IPS-18c (cell line): ENCODE results near the gene CCDC68.

Source experiments
- H3K4me3 ChIP-seq: 2 replicates; pipeline ENCODE4 v1.7.0; 2013; ENCODE audit warnings: low read depth, mild to moderate bottlenecking, low read length, moderate library complexity; ENCODE audit not compliant: insufficient read depth
- H3K9me3 ChIP-seq: one replicate; pipeline ENCODE4 v1.6.1; 2013; ENCODE audit warnings: mild to moderate bottlenecking, low read length, moderate library complexity; ENCODE audit not compliant: control insufficient read depth, insufficient read depth

CCDC68 gene

DNA sequence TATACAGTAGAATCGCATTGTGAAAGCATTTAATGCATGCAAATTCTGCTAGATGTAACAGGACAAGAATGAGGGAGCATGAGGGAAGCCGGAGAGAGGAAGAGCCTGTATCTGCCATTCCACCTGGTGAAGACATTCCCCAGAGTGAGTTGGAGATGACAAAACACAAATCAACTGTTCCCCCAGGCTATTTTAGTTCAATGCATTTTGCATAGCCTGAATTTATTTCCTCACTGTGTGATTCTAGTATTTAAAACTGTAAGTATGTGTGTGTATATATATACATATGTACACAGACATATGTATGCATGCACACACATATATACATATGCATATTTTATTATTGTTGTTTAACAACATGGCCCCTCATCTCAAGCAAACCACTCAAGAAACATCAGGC lies 54.7 kb downstream of the CCDC68 start:
- Histone ChIP-seq H3K9me3 (no peaks in the 10 kb centered on the region), H3K4me3 (no peak overlapping the region)

DNA sequence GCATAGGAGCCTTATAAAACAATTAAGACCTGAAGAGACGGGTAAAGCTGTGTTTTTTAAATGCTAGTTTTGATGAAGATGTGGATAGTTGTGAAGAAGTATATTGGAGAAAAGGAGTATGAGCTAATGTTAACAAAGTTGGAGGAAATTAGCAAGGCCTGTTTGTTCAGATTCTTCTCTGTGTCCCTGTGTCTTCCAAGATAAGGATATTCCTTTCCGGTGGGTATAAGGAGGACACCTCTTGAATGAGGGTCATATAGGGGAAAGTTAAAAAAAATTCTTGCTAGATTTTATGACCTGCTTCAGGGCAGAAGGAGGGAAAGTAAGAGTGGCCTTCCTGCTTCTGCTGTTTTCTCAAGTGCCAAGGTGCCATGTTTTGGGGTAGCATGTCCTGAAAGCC lies 59.0 kb downstream of the CCDC68 start:
- H3K4me3 ChIP-seq, result no peak overlapping the region
- H3K9me3 ChIP-seq, result no peaks in the 10 kb centered on the region

DNA sequence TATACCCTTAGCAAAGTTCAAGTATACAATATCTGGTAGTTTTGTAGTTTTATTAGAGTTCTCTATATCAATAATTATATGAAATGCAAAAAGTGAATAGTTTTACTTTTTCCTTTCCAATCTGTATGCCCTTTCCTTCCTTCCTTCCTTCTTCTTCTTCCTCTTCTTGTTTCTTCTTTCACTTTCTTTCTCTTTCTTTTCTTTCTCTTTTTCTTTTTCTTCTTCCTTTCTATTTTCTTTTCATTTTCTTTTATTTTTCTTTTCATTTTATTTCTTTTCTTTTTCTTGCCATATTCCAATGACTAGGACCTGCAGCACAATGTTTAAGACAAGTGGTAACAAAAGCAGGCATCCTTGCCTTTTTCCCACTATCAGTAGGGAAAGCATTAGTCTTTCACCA lies 59.8 kb downstream of the CCDC68 start:
- Histone ChIP-seq H3K9me3 (no peaks in the 10 kb centered on the region), H3K4me3 (no peak overlapping the region)

DNA sequence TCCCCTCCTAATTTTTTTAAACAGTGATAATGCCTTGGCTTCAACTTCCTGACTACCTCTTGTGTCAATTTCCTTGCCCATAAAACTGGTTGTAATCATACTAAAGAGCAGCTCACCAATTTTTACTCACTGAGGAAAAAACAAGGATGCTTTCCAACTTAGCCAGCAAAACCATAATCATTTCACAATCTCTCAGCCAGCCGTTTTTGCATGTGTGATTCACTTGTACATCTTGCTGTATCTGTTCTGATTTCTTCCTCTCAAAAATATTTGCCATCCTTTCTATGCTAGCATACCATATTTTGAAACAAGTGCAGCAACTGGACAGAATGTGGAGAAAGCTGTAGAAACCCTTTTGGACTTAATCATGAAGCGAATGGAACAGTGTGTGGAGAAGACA lies 70.3 kb downstream of the CCDC68 start:
- Histone ChIP-seq H3K4me3 (no peak overlapping the region), H3K9me3 (no peaks in the 10 kb centered on the region)

DNA sequence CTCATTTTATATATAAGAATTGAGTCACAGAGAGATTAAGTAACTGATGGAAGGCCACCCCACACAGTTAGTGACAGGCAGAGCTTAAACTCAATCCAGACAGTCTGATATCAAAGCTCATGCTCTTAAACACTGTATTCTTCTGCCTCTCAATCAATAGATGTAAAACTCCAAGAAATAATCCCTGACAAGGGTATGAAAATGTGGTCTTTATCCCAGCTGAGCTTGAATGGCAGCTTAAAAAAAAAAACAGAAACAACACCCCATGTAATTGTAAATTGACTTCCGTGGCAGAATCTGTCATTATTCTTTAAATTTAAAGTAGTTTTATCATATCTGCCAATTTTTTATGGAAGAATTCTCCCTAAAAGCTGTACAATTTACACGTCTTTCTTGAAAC lies 70.9 kb downstream of the CCDC68 start:
- no peaks in the 10 kb centered on the region for H3K9me3 ChIP-seq
- no peak overlapping the region for H3K4me3 ChIP-seq

DNA sequence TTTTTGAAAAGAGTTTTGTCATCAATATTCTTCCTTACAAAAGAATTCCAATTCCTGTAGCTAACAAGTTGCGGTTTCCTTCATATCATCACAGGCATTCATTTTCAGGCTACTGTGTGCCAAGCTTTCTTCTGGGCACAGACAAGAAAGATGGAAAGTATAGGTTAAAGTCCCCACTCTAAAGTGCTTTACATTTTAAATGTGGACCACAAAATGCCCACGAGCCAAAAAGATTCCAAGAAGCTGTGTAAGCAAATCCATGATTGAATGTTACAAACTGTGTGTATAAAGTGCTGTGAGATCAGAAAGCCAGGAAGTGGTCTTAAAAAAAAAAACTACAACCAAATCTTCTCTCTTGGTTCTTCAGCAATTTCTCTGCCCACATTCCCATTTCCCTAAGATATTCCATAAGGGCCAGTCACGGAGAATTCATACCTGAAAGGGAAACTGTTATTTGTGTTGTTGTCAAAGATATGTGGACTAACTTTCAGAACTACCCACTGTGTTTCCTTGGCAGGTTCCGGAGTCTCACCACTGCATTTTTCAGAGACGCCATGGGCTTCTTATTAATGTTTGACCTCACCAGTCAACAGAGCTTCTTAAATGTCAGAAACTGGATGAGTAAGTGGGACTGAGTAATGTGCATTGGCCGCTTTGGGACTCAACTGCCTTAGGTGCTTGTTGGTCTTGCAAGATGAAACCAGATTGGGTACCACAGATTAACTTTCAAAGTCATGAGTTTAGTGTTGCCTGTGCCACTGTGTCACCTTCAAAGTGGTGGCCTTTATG lies 75.3 kb downstream of the CCDC68 start:
- Histone ChIP-seq H3K9me3 (no peaks in the 10 kb centered on the region), H3K4me3 (no peak overlapping the region)

DNA sequence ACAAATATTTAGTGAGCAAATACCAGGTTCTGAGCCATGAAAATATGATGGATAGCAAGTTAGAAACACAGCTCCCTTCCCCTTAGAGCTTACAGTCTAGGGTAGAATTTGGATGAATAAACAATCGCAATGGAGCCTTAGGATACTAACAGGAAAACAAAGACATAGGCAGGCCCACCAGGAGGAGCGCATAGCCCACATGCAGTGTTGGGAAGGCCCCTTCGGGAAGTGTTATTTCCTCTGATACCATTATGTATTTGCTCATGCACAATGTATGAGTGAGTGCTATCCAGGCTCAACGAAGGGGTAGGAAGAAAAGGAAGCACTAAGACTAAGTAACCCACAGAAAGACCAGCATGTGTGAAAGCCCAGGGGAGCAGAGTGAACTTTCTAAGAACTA lies 76.9 kb downstream of the CCDC68 start:
- Histone ChIP-seq H3K9me3 (no peaks in the 10 kb centered on the region), H3K4me3 (no peak overlapping the region)

DNA sequence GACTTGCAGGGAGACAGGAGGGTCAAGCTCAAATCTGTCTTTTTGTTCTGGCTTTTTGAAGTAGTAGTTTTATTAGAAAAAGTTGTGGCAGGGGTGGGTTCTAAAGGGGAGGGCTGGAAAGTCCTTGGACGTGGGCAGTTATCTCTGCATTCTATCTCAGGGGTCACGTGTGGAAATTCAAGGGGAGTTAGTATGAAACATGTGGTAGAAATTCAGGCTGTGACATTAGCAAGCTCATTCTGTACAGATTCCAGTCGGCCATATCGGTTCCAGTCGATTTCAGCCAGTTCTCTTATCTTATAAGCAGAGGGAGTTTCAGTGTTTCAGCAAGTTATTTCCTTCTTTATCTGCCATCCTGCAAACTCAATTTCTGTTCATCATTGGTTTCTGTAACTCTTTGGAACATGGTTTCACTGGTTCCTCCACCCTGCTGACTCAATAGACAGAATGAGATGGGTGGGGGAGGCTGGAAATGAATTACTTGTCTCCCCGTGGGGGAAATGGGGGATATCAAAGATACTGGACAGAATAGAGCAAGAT lies 78.0 kb downstream of the CCDC68 start:
- H3K9me3 ChIP-seq, result no peaks in the 10 kb centered on the region
- H3K4me3 ChIP-seq, result no peak overlapping the region

DNA sequence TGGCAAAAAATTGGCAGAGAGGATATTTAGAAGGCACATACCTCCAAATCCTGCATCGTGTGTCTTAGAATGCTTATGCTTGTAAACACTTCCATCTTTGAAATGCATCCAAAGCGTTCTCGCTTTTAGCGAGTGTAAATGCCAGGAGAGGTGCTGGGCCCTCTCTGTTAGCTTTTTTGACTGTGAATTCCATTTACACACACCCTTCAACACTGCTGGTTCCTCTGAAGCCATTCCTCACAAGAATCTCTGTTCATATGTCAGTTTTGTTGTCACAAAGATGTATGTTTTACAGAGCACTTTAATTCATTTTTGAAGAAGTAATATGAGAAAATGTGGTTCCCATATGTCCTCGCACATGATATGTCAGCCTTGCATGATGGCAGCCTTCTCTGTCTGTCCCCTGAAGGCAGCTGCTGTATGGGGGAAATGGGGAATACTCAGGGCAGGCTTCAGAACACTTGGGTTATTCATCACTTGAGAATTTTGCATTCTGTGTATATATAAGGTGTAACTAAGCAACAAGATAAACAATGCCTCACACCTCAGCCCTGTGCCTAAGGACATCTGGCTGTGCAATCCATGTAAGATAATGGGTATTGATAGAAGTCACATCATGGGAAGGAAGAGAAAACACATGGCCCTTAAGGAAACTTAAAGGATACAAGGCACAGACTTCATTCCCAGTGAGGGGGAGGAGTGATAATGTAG lies 78.7 kb downstream of the CCDC68 start:
- H3K4me3 ChIP-seq, result no peak overlapping the region

DNA sequence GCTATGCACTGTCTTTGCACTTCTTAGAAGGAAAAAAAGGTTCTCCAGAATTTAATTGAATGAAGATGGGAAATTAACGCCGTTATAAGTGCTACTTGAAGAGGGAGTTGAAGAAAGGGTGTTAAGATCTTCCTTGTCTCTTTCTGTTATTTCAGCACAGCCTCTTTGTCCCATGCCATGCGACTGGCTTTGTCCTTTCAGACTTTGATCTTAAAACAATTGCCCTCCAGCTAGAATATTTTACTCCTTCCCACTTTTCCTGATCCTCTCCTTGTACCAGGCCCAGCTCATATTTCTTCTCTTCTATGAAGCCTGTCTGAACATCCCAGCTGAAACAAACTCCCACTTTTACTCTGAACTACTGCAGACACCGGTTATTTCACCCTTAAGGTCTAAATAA lies 79.6 kb downstream of the CCDC68 start:
- H3K9me3 ChIP-seq, result no peaks in the 10 kb centered on the region
- H3K4me3 ChIP-seq, result no peak overlapping the region

More for the DNA sequence above, 78.7 kb downstream of the CCDC68 start:
- H3K9me3 ChIP-seq, result no peaks in the 10 kb centered on the region

DNA sequence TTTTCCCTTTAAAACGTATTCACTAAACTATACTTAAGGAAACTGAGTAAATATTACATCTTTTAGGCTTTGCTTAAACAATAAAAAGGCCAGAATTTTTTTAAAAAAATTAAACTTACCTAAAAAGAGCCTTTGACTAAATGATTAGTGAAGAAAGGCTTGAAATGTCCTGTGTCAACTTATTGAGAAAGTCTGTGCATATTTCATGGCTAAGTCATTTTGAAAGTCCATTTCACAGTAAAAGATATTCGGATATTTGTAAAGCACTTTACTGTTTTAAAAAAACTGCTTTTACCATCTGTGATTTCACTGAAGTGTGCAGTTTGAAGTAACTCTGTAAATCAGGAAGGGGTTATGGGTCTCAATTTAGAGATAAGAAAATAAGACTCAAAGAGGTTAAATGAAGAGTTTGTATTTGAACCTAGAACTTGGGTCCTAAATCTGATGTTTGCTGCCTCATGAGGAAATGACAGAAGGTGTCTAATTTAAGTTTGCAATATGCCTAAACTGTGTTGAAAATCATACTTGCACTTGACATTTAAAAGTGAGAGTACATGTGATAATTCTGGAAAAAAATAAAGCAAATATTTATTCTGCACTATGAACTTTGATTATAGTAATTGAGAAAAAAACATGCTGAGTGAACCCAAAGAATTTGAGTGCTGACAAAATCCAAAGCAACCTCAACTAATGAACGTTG lies 80.5 kb downstream of the CCDC68 start:
- no peak overlapping the region for H3K4me3 ChIP-seq
- H3K9me3 ChIP-seq, result no peaks in the 10 kb centered on the region

DNA sequence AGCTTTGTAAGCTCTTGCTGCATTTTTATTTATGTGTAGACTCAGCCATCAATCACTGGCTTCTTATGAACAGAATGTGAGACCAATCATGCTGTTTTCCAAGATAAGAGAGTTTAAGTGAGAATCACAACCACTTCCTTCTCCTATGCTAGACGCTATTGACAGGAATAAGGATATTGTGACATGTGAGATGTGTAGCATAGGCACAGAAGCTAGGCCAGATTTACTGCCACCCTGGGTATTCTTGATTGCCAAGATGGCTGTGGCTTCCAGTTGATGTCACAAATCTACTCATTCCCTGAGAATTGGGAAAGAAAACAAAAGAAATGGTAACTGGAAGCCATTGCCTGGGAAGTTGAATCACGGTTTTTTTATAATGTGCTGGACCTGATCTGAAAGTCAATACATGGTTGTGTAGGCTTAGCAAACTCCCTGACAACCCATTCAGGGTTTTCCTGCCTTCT lies 81.1 kb downstream of the CCDC68 start:
- Histone ChIP-seq H3K9me3 (no peaks in the 10 kb centered on the region), H3K4me3 (no peak overlapping the region)

DNA sequence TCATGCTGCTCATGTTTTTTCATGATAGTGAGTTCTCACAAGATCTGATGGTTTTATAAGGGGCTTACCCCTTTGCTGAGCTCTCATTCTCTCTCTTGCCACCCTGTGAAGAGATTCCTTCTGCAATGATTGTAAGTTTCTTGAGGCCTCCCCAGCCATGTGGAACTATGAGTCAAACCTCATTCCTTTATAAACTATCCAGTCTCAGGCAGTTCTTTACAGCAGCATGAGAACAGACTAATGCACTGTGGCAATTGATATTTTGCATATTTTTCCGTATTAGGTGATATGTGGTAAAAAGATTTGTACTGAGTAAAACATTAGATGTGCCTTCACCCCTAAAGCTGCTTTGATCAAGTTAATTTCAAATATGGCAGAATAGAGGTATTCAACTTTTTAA lies 82.2 kb downstream of the CCDC68 start:
- H3K9me3 ChIP-seq, result no peaks in the 10 kb centered on the region

DNA sequence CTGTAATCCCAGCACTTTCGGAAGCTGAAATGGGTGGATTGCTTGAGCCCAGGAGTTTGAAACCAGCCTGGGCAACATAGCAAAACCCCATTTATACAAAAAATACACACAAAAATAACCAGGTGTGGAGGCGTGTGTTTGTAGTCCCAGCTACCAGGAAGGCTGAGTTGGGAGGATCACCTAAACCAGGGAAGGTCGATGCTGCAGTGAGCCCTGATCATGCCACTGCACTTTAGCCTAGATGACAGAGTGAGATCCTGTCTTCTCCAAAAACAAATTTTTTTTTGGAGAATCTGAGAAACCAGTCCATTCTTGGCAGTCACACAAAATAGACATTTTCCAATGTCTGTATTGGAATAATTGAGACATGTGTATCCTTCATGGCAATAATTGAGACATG lies 84.2 kb downstream of the CCDC68 start:
- Histone ChIP-seq H3K4me3 (no peak overlapping the region), H3K9me3 (no peaks in the 10 kb centered on the region)

More for the DNA sequence above, 82.2 kb downstream of the CCDC68 start:
- H3K4me3 ChIP-seq, result no peak overlapping the region

DNA sequence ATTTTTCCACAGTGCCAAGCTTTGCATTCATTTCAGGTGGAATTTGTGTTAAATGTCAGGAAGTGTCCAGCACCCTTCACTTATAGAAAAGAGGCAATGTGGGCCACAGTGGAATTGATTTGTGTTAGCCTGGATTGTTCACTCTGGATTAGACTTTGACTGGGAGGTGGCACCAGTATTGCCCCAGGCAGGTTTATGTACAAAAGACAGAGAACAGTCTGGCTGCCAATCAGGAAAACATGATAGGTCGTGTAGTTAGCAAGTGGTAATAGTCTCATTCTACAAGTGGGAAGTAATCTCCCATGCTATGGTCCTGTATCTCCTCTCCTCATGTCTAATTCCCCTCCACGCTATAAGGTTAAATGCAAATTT lies 85.4 kb downstream of the CCDC68 start:
- no peak overlapping the region for H3K4me3 ChIP-seq
- H3K9me3 ChIP-seq, result no peaks in the 10 kb centered on the region

DNA sequence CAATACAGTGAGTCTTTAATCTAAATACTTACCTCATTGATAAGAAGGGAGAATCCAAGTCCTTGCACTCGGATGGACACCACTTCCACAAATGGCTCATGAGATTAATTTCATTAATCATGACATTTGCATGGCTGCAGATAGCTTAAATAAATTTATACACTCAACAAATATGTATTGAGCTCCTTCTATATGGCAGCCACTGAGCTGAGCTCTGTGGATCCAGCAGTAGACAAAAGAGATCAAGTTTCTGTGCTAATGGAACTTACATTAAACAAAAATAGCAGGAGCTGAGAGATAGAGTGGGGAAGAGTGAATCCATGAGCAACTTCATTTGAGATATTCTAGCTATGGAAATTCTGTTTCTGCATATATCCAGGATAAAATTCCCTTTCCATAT lies 86.6 kb downstream of the CCDC68 start:
- Histone ChIP-seq H3K9me3 (no peaks in the 10 kb centered on the region), H3K4me3 (no peak overlapping the region)

DNA sequence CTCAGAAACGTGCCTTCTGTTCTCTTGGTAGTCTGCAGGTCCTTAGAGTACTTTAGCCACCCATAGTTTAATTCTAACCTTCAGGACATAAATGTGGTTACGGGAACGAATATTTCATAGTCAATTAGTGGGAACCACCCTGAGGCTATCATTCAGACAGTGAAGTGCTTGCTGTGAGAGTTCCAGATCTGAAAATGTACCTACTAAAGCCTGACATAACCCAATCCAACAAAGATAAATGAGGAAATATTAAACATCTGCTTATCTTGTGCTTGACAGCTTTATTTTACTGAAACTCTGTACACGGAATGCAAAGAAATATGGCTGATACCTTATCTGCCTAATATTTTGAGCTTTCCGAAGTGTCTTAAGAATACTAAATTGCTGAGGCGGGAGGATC lies 88.0 kb downstream of the CCDC68 start:
- H3K9me3 ChIP-seq, result no peaks in the 10 kb centered on the region
- no peak overlapping the region for H3K4me3 ChIP-seq

DNA sequence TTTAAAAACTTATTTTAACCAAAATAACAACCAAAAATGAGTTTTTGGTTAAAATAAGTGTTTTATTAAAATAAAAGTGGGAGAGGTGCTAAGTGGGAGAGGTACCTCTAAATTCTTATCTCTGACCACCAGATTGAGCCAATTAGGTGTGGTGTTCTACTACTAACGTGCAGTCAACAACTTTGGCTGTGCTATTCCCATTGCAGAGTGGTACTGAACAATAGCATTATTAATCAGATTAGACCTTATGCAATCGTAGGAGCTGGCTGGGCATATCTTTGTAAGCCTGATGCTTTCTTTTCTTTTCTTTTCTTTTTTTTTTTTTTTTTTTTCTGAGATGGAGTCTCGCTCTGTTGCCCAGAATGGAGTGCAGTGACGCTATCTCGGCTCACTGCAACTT lies 92.1 kb downstream of the CCDC68 start:
- H3K9me3 ChIP-seq, result no peaks in the 10 kb centered on the region
- no peak overlapping the region for H3K4me3 ChIP-seq
